Gastrocnemius medialis (tissue), 4 donors: ENCODE data around the gene SNAPC4.

Source experiments
- CTCF ChIP-seq, 5 experiments: fragments of 450-650 bp in 3 of 5; fragments of 200-600 bp in 2 of 5; sonication (generic) in 2 of 5; IDR thresholded peaks in 4 of 5; conservative IDR thresholded peaks in 1 of 5; 1 replicate in 4 of 5; 2 replicates in 1 of 5; pipeline ENCODE4 v1.5.1; 2016 to 2019; ENCODE audit warnings: antibody characterized with exemption in 5 of 5, mild to moderate bottlenecking in 3 of 5, moderate library complexity in 3 of 5
- POLR2A ChIP-seq, 2 donors: fragments of 450-650 bp; IDR thresholded peaks; one replicate each; pipeline ENCODE4 v1.6.1; 2017; ENCODE audit warnings: antibody characterized with exemption in 2 of 2, mild to moderate bottlenecking in 2 of 2, moderate library complexity in 2 of 2

- TF ChIP-seq POLR2A (IDR thresholded peaks at IDR 0.05) (no peak), CTCF (IDR thresholded peaks at IDR 0.05 in 4 of 5, conservative IDR thresholded peaks at IDR 0.05 in 1 of 5) (peak in 1 of 5 experiments; percentile 7)
Measured at GRCh38 chr9:136363949-136364748, 35.8 kb downstream of the SNAPC4 start.
